Activated naive CD4-positive, alpha-beta T cell treated with anti-CD3 and anti-CD28 coated beads, Interleukin-2, amount 50 U/mL, for 16 hours (primary cell): ENCODE results near the gene NEDD8.

Experiments used
- DNase-seq: peaks from one replicate; pipeline ENCODE4 v3.0.0-alpha.2; 2020

The NEDD8 gene

DNA sequence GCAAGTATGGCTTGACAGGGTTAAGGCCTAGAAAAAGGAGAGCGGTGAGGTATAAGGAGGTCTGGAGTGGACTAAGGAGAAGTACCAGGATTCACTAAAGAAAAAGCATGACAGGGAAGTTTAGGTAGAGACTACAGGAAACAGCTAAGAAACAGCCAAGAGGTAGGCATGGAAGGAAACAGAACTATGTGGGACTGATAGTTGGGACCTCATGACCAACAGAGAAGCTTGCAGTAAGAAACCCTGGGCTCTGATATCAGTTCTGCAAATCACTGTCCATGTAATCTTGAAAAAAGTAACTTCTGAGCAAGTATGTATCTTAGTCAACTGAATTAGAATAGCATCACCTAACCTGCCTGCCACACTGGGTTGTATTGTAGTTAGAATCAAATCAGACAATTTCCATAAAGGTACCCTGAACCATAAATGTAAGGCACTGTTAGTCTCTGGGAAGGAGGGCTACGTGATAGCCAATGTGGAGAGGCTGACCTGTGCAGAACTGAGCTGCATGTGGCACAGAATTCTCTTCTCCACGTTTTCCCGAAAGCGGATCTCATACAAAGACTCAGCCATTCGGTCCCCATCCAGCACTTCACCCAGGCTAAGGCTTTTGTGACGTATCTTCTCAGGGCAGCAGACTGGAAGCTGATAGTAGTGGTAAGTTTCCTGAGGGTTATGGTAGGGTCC lies 37.8 kb downstream of the NEDD8 start:
- no peak for DNase-seq

DNA sequence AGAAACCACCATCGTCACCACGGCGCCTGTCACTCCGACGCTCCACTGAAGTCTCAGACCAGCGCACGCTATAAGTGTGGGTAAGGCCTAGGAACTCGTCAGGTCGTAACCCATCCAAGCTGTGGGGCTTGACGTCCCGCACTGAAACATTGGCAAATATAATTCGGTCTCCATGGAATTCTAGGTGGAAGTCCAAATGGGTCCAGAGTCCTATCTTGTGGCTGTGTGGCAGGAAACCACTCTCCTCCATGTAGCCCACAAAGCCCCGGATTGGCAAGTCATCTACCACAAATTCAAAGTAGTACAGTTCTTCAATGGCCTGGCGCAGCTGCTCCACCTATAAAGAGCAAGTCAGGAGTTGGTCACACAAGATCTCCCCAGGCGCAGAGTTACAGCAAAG lies 39.2 kb downstream of the NEDD8 start:
- DNase-seq: no peak

DNA sequence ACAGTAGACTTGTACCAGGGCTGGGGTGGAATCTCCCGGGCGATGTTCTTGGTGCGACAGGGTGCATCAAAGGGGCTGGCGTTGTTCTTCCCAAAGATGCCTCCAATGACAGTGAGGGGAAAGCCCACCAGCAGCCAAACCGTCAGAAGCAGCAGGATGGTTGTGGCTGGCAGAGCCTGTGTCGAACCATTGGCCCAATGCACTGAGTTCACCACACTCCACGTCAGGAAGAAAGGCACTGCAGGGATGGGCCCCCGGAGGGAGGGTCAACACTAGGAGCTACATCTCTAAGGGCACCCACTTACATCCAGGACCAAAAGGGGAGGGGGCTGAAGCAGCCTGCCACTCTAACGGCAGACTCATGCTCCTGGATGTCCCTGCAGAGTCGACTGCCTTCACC lies 41.8 kb downstream of the NEDD8 start:
- no peak for DNase-seq

DNA sequence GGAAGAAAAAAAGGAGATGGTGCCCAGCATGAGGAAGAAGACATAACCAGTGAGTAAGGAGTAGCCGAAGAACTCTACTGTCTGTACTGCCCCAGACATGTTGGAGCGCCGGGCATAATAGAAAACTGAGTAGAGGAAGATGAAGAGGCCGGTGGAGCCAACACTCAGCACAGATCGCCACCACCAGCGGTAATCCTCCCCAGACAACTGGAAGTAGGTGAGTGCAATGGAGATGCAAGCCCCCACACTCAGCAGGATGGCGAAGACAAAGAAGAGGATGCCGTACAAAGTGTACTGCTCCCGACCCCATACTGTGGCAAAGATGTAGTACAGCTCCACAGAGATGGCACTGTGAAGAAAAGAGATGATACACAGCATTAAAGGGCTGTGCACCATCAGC lies 42.7 kb downstream of the NEDD8 start:
- no peak for DNase-seq

DNA sequence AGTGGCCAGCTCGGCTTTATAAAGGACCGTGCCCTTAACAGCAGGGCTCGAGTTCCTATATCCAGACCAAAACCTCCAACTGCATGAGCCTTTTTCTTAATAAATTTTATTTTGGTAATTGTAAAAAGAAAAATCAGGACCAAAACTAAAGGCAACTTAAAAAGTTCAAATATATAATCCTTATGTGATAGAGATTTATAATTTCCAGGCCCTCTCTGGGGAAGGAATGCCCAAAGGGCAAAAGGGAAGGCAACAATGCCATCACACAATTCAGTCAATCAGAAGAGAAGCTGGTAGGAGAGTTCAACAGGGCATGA lies 43.1 kb downstream of the NEDD8 start:
- DNase-seq: no peak

DNA sequence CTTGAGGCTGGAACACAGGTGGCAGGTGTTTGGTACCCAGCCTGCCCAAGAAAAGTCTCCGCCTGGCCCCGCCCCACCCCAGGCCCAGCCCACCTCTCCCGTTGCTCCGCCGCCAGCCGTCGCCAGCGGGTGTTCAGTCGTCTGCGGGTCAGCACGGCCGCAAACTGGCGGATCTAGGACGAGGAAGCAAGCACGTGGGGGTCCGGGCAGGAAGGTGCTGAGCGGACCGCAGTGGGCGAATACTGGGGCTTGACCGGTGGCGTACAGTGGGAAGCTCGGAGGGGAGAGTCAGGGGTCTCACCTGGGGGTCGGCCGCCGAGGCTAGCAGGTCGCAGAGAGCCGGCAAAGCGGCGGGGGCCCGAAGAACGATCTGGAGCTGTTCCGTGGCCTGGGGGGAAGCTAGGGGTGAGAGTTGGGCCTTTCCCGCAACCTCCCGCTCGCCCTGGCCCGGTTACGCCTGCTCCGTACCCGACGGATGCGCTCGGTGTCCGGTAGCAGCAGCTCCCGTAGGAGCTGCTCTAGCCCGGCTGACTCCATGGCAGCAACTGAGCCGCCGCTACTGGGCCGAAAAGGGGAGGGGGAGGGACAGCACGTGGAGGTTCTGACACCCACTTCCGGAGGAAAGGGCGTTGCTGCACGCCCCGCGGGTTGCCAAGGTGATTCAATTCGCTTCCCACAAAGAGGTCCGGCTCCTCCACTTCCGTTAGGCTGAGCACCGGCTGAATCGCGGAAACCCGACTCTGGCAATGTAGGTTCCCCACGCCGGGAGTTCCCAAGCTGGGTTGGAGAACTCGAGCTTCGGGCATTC lies 43.7 kb downstream of the NEDD8 start, which contains the start of gene IPO4:
Gene IPO4 (minus strand): TSS at position 566 of the 808 bp plus-strand sequence. CDS start 29 bp downstream, at position 537.
- DNase-seq: peak; percentile 95

DNA sequence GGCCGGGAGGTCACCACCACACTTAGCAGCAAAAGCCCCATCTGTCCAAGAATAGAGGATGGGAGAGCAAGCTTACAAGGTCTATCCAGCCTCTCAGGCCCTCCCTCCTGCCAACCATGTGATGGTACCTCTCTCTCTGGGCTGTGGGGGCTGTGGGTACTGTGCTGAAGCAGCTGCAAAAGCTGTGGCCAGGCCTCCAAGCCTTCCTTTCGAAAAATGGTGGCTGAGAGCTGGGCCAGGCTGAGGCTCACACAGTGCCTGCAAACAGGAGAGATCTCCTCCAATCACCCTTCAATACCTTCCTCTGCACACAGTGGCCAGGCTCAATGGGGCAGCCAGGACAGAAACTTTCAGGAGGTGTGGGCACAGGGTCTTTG lies 44.6 kb downstream of the NEDD8 start:
- DNase-seq: no peak

DNA sequence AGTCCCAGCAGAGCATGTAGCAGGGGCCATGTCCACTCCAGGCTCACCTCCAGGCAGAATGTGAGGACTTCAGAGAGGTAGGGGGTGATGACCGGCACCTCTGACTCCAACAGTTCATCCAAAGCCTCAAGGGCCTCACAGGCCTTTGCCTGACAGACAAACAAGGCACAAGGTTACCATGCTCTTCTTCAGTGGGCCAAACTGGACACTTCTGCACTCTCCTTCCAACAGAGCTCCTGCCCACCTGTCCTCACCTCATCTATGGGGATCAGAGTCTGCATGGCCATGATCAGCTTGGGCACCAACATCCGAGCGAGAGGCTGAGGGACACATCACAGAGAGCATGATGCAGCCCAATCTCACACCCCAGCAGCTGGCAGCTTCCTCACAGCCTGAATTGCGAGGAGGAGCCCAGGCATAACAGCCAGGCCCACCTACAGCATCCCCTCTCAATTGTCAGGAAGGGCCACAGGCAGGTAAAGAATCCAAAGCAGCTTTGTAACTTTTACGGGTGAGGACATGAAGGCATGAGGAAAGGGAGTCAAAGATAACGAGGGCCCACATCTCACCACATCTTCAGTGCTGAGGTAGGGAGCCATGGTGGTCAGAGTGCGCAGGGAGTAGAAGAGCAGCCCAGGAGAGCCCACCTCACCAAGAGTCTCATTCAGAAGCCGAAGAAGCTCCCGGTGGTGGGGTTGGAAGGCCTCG lies 45.2 kb downstream of the NEDD8 start:
- no peak for DNase-seq

DNA sequence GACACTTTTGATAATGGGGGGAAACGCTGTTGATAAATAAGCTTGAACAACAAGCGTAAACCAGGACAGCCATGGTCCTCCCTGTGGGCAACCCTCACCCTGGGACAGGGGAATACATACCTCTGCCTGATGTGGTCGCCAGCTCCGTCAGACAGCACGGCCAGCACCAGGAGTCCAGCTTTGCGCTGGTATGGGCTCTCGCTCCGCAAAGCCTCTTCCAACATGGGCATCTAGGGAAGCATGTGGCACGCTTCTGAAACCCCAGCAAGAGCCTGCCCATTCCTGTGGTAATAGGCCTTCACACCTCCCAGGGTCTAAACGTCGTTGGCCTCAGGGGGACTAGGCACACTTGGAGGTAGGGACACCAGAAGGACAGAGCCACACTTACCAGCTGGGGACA lies 46.4 kb downstream of the NEDD8 start:
- no peak for DNase-seq

DNA sequence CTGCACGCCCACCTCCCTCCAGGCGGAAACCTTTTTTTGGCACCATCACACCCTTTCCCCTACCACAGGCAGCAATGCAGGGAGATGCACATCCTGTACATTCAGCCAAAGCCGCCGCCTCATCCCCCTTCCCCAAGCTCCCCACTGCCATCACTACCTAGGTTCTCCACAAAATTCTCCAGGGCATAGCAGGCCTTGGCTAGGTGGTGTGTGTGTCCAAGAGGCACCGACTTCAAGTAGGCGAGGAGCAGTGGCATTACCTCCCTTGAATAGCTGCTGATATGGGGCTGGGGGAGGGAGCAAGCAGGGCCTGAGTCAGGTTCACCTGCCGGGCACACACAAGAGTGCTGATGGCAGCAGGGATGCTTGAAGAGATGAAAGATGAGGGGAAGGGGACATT lies 47.1 kb downstream of the NEDD8 start:
- no peak for DNase-seq

DNA sequence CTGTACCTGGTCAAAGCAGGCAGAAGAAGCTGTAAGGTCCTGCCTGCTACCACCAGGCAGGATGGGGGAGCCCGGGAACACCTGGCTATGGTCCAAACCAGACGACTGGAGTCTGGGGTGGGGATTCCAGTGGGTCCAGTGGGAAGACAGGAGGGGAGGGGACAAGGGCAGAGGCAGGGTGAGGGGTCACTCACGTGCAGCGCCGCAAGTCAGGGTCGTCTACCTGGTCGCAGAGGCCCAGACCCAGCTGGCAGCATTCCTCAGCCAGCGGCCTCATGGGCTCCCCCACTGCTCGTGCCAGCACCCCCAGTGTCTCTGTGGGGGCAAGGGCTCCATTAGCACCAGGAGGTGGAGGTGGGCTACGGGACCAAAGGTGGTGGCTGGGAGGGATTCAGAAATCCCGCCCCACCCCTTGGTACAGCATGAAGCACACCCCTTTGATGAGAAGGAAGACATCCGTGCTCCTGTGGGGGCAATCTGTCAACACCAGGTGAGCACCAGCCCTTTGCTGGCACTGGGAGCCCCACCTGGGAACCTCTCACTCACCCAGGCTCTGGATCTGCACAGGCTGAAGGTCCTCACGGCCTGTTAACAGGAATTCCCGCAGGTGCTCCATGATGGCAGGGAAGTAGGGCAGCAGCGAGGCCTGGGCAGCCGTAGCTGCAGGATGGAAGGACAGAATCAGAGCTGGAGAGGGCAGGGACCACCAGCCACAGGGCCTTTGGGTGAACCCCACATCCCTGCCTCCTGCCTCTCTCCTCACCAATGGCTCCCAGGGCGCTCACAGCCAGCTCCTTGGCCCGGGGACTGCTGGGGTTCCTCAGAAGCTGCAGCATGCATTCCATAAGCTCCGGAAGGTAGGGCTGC lies 47.8 kb downstream of the NEDD8 start:
- DNase-seq: no peak

DNA sequence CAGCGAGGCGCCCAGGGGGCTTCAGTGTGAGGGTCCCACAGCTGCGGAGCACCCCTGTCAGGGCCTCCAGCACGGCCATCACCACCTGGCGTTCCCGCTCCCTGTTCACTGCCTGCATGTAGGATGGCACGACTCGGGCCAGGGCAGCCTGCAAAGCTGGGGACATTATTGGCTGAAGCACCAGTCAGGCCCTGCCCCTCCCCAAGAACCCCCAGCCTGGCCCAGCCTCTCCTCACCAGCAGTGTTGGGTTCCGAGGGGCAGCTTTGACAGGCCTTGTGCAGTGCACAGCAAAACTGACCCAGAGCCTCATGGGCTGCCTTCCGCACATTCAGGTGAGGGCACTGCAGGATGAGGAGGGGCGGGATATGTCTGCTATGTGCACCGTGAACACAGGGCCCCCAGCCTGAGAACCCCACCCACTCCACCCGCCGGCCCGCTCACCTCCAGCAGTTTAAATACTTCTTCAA lies 49.1 kb downstream of the NEDD8 start:
- DNase-seq: no peak

DNA sequence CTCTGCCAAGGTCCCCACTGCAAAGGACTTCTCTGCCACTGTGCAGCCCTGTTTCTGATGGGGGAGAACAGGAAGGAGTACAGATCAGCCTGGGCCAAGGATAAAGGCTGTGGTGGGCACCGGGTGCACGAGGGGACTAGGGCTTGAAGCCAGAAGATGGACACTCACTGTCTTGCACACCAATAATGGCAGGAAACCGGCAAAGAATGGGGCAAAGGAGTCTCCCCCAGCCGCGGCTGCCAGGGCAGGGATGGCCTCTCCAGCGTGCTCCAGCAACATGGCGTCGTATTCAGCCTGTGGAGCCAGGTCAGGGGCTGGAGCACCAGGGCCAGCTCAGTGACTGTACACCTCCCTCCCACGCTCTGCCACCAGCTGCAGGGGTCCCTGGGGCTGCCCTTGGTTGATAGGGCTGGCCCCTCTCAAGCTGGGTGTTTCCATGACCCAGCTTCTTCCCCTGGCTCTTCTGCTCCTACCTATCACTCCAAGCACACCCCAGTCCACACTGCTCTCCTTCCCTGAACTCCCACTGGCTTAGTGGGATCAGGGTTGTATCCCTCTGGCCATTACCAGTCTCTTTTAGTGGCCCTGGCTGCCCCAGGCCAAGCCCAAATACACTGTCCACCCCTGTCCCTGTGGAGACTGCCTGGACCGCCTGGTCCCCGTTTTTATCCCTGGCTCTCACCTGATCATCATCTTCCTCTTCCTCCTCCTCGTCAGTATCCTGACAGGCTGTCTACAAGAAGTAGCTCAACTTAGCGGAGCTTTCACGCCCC lies 49.9 kb downstream of the NEDD8 start:
- DNase-seq: no peak

DNA sequence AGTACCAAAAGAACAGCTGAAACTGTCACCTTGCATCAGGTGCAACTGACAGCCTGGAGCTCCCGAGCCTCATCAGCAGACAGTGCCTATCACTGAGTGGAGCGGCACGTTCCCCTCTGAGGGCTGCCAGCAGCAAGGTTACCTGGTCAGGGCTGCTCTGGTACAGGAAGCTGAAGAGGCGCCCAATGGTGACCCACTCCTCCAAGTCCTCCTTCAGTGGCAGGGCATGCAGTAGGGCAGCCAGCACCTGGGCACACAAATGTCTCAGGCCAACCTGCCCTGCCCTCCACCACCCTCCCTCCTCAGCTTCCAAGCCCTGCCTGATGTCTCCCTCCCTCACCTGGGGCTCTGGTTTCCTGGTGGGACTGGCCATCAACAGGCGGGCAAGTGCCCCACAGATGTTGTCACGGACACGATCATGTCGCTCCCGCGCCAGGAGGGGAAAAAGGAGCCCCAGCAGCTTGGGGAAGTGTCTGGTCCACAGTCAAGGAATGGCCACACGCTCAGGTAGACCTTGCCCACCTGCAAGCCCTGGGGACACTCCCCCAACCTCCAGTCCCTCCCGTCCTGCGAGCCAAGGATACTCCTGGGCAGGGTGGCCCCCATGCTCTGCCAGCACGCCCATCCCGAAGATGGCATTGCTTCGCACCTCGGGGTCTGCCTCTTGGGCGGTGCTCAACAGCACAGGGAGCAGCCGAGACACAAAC lies 50.6 kb downstream of the NEDD8 start:
- DNase-seq: no peak

DNA sequence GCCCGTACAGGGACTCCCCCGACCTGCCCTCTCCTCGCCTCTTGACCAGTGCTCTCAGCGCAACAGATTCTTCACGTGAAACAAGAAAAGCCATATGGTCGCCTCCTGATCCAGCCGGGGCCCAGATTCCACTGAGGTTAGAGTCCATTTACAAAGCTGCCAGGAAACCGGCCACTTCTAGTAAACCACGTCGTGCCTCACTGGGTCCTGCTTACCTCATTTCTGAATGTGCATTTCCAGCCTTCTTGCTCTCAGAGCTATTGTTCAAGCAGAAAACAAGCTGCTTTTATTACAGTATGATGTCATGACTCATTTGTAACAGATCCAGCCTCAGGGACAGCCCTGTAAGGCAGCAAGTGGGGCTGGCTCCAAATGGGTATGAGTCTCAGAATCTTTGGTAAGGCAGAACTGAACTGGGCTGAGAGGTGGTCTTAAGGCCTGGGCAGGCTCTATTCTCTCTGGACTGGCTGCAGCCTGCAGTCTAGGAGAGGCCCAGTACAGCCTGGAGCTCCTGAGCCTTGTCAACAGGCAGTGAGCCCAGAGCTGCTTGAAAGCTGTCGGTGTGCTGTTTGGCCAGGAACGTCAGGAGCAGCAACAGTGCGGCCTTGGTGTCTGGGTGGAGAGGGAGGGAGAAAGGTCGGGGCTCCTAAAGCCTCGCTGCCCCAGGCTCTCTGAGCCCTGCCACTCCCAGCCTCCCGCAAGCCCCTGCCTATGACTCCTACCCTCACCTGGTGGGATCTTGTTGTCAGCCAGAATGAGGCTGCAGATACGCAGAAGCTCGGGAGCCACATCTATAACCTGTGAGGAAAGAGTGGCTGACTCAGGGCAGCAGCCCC lies 52.0 kb downstream of the NEDD8 start:
- no peak for DNase-seq

DNA sequence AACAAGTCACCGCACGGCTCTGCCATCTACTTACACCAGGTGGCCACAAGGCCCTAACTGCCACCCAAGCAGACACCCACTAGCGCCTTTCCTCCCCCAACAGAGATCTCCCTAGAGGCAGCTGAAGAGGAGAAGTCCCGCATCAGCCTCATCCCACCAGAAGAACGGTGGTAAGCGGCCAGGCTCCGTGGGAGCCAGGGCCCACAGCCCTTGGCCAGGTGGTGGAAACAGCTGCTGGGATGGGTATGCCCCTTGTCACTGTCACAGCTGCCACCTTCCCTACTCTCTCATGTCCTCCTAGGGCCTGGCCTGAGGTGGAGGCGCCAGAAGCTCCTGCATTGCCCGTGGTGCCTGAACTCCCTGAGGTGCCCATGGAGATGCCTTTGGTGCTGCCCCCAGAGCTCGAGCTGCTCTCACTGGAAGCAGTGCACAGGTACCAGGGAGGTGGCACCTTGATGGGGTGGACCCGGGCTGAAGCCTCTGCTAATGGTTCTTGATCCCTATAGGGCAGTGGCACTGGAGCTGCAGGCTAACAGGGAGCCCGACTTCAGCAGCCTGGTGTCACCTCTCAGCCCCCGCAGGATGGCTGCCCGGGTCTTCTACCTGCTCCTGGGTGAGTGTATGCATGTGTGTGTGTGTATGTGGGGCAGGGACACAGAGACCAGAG lies 52.7 kb downstream of the NEDD8 start:
- DNase-seq: no peak

DNA sequence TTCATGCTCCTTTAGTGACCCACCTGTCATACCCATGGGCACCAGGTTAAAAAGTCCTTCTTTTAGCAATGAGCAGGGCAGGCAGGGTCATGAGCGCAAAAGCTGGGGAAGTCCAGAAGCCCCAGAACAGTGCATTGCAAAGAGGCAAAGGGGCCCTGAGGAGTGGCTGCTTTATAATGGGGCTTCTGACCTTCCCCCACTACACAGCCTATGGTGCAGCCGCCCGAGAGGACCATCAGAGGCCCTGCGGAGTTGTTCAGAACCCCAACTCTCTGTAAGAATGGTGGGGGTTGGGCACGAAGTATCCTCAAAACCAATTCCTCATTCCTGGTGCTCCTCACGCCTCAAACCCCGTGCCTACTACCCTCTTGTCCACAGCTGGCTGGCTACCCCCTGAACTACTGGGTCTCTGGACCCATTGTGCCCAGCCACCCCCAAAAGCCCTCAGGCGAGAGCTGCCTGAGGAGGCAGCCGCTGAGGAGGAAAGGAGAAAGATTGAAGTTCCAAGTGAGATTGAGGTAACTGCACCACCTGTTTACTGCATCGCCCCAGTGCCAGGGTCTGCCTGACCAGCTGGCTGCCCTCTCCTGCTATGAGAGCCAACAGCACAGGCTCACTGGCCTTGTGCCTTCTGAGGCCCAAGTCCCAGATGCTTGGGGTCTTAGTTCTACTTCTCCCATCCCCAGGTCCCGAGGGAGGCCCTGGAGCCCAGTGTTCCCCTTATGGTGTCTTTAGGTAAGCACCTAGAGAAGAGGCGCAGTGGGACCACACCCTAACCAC lies 53.6 kb downstream of the NEDD8 start:
- DNase-seq: no peak

DNA sequence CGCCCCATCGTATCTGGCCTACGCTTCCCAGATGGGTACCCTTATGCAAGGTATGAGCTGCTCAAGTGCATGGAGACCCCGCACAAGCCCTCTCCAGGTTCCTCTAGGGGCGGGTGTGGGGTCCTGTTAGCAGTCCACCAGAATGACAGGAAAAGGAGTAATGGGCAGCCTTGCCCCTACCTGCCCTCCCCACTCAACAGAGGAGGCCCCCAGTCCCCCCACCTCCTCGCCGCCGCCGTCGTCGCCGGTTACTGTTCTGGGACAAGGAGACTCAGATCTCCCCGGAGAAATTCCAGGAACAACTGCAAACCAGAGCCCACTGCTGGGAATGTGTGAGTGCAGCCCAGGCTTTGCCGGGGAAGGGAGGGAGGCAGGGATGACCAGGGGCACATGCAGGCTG lies 54.3 kb downstream of the NEDD8 start:
- no peak for DNase-seq
